NCI-H524 treated with DMSO at 0.1 percent for 48 hours (cell line): ENCODE measurements around the gene TM4SF18.
"Not testable (repeated sequence)": the region's sequence is repeated elsewhere in the genome, so short reads cannot be mapped to it uniquely, and the experiment has no call there.

Source experiments
- DNase-seq: peaks from one replicate; lab custom pipeline; 2025; lab: John Stamatoyannopoulos, UW

Gene TM4SF18

DNA sequence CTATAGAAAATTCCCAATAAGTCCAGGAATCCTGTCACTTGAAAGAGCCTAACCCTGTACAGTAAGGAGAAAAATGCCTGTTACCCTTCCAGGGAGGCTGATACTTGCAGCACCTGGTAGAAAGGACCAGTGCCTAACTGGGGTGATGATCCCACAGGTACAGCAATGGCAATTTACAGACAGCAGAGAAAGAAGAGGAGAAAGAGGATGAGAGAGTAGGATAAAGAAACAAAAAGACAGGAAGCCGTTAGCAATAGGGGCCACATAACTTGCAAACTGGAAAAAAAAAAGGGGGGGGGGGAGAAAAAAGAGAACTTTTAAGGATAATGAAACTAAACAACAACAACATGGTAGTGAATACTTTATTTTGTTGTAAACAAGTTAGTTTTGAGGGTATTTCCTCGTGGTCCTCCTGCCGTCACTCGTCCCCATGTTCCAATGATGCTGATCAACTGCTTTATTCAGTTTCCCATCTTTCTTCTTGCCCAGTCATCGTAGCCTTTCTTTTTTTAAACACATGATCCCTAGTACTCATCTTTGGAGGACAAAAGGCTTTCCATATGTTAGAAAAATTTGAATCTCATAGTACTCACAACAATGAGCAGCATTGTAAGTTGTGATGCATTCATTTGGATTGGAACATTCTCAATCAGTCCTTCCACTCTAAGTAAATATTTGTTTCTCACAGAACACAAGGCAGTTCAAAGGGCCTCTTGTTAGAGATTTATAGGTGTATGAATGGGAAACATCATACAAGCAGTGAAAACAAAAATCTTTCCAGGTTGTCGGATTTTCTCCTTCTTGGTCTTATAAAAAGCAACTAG, 35.5 kb upstream of the TM4SF18 start:
- no peak for DNase-seq

DNA sequence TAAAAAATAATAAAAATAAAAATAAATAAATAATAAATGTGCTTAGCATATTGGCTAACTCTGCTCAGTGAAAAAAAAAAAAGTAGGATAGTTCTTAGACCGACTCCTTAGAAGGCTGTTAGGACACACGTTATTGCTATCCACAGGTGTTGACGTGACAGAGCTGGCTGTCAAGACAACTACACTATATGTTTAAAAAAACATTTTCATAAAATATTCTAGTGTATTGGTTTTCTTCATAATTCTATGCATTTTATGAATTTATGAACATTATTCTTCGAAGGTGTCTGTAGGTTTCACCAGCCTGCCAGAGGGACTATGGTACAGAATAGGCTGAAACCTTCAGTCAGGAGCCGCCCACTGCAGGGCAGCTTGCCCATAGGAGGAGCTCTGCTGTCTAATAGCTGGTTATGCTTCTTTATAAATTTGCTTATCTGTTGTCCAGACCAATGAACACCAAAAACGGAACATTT, 34.8 kb upstream of the TM4SF18 start:
- no peak for DNase-seq

DNA sequence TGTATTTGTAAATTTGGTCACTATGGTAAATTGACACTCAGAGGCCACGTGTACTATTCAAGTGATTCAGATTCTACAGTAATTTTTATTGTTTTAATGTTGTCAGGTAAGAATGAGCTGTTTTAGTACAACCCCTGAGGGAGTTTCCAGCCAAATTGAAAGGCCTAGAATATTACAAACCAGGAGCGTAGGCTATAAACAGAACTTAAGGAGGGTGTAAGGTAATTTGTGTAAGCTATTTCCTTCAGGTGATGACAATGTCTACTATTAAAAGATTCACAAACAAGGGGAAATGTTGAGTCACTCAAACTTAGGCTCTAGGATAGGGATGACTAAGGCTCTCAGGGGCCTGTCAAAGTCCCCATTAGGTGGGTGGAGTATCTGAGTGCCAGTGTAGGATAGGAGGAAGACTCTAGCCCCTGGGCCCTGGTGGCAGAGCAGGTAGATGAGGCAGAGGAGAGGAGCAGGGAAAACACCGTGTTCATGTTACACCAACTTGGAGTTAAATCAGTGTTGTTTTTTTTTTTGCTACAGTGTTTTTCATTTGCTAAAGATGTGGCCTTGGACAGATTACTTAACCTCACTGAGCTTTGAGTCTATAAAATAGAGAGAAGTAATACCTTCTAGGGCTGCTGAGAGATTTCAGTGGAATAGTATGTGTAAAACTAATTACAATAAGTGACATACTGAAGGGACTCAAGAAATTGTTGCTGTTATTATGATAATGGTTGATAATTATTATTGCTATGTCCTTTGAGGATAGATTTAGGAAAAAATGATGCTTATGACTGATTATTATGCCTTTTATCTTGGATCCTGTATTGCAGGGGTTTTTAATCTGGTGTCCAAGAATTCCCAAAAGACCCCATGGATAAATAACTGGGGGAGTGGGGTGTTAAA, 33.8 kb upstream of the TM4SF18 start:
- no peak for DNase-seq

DNA sequence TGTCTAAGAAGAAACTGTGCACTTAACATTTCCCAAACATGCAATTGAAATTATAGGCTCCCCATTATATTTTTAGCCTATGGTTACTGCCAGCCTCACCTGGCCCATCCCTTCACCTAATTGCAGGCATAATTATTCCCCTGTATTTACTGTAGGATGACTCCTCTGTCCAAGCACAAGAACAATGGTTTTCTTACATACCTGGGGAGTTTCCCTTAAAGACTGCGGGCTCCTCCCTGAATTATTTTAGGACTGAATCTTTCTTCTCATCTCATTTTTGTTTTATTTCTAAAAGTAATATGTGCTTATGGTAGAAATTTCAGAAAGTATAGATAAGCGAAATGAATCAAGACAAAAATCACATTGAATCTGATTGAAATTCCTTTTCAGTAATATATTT, 32.6 kb upstream of the TM4SF18 start:
- DNase-seq: no peak

DNA sequence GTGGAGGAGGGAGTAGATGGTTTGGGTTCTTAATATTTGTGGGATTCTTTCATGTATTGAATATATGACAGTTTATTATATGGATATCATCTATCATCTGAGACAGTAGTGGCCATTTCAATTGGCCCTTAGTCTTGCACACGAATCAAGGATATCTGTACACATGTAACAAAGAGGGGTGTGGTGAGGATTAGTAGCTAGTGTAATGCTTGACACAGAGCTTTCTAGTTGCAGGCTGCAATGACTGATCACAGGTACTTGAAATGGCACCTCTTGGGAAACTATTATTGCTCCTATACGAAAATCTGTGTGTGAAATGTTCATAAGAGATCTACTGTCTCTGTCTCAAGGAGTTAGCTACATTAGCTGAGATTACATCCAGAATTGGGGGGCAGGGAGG, 31.2 kb upstream of the TM4SF18 start:
- DNase-seq: no peak

DNA sequence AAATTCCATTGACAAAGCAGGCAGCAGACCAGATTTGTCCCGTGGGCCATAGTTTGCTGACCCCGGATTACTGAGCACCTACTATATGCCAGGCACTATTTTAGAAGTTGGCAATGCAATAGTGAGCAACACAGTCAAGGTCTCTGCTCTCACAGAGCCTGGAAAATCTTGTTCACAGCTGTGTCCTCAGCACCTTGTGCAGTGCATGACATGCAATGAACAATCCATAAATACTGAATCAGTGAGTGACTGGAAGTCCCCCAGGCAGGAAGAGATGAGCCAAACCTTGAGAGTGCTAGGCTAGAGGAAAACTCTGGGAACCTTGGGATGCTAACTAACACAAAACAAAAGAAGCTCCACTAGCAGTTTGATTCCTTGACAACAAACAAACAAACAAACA, 29.6 kb upstream of the TM4SF18 start:
- DNase-seq: no peak

DNA sequence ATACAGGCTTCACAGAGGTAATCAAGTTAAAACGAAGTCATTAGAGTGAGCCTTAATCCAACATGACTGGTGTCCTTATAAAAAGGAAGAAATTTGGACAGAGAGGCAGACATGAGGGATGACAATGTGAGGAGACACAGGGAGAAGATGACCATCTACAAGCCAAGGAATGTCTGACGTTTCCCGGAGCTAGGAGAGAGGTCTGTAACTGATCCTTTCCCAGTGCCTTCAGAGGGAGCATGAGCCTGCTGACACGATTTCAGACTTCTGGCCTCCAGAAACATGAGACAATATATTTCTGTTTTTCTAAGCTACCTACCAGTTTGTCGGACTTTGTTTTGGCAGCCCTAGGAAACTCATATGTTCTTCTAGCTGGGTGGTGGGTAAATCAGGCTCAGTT, 28.9 kb upstream of the TM4SF18 start:
- DNase-seq: no peak

DNA sequence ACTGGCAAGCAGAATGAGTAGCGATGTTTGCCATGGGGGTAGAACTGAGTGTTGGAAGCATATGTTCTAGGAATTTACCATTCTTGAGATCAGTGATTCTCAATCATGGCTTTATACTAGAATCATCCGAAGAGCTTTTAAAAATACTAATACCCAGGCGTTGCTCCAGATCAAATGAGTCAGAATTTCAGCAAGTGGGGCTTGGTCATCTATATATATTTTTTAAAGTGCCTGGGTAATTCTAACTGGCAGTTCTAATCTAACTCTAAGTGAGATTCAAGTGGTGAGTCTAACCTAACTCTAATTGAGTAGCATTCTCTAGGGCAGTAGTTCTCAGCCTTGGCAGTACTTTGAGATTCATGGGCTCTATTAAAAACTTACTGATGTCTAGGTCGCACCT, 23.2 kb upstream of the TM4SF18 start:
- no peak for DNase-seq

DNA sequence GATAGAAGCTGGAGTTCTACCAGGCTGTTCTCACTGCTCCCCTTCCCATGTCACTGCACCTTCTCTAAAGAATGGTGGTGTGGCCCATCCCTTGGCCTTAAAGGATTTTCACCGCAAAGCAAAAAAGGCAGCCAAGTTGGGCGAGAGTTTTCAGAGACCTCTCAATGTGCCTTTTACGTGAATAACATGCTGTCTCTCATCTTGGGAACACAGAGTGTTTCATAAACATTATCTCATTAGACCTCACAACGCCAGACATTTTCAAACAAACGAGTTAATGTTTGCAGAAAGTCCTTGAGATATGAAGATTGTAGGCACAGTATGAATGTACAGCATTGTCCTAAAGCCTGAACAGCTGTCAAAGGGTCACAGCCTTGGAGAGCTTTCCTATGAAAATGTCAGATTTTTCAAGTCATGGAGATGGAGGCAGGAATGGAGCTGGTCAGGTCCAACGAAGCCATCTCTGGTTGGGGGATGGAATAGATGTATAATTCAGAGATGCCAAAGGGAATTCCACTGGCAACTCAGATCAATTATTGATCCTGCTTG, 22.7 kb upstream of the TM4SF18 start:
- no peak for DNase-seq

DNA sequence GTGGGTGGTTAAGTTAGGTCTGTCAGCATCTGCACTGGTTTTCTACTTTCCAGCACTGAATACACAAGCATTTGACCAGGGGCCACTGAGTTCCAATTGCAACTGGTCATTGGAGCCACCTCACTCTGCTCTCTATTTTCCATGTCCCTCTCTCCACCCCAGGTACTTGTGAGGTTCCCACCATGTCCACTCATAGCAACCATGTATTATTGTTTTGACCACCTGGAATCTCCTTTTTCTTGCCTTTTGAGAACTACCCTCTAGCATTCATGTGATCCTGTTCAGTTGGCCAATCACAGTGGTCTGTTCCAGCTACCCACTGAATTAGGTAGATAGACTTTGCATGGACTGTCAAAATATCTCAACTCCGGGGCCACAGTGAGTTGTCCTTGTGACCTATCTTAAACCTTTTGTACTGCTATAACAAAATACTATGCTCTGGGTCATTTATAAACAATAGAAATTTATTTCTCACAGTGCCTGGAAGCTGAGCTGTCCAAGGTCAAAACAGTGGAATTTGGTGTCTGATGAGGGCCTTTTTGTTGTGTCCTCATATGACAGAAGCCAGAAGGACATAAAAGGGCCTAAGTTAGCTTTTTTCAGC, 20.2 kb upstream of the TM4SF18 start:
- DNase-seq: no peak

DNA sequence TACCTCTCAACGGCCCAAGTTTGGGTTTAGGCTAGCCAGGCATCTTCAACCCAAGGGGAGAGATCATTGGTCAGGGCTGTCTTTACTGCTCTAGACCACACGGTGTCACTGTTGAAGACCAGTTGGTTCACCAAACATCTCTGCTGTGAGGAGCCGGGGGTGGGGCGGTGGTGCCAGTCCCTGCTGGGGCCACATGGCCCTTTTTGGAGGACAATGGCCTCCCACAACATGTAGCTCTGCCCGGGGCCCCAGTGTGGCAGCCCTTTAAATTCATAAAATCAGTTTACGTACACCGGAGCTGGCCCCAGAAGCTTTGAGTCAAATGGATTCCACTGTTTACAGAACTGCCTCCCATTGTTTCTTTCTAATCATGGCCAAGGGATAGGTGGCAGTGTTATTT, 19.1 kb upstream of the TM4SF18 start:
- DNase-seq: peak; percentile 19

DNA sequence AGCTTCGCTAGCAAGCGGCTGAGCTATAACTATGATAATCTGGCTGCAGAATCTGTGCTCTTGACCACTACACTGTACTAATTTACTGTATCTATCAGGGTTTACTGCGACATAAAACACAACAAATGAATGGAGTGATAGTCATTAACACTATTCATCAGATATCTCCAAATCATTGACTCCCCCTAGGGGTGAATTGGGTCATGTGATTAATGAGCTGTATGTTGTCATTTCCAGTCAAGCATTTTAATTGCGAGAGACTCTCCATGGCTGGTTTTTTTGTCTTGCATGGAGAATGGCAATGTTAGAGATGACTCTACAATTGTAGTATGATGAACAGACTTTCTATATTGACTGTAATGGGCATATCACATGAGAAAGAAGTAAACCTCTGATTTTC, 10.5 kb upstream of the TM4SF18 start:
- no peak for DNase-seq

DNA sequence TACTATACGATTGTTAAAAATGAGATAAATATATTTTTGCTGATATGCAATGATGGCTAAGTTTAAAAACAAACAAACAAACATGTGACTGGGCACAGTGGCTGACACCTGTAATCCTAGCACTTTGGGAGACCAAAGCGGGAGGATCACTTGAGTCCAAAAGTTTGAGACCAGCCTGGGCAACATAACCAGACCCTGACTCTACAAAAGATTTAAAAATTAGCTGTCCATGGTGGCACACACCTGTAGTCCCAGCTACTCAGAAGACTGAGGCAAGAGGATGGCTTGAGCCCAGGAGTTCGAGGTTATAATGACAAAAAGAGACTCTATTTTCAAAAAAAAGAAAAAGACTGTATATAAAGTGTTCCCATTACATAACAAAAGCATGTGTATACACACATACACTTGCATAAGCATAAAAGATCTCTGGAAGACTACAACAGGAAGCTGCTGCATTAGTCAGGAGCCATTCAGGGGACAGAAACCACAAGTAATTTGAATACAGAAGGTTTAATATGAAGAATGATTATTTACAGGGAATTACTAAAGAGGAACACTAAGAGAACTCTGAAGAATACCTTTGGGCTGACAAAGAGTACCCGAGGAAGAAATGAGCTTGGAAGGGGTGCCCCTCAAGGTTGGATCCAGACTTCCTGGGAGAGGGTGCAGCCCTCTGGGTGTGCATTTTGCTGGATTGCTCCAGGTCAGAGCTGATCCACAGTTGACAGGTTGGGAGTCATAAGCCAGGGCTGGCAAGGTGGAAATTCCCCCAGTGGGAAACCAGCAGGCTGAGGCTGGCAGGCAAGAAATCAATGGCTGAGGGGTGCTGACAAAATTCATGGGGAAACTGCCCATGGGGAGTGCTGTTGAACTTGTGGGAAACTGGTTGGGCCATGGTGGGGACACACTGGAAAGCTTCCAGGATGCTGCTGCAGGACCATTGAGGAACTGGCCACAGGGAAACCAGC, 9.3 kb upstream of the TM4SF18 start:
- DNase-seq: no peak

DNA sequence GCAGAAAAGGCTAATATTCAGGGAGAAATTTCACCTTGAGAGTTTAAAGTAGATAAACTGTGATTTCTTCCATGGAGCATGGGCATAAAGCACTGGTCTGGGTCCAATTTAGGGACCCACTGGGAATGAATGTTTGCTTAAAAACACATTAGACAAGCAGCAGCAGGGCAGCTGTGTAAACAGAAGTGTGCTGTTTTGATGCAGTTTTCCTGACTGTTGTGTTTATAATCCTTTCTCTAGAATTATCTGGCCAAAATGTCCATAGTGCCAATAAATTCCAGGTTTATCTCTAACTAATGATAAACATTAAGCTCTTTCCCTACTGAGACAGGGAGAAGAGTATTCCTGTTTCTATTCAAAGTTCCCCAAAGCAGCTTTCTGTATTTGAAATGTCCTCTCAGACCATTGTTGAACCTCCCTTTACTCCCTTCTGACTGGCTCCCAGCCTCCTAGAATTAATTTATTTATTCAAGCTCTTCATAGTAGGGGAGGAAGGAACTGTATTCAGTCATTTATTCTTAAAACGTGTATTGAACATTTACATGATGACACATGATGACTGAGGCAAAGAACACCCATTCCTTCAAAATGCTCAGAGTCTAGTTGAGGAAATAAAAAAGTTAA, 7.0 kb upstream of the TM4SF18 start:
- no peak for DNase-seq

DNA sequence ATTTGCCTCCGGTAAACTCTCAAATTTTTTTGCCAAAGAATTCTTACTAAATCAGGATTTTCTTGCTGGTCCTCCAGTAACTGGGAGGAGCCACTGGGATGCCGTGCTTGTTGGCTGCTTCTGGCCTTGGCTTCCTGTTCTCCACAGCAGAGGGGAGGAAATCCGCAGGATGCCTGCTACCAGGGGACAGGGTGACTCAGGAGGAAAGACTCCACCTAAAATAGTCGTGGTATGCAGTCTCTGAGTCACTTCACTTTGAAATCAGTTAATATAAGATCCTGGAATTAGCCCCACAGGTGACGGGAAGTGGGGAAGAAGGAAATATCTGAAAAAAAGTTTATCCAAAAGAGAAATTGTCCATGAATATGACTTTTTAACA, 6.5 kb upstream of the TM4SF18 start:
- DNase-seq: no peak

DNA sequence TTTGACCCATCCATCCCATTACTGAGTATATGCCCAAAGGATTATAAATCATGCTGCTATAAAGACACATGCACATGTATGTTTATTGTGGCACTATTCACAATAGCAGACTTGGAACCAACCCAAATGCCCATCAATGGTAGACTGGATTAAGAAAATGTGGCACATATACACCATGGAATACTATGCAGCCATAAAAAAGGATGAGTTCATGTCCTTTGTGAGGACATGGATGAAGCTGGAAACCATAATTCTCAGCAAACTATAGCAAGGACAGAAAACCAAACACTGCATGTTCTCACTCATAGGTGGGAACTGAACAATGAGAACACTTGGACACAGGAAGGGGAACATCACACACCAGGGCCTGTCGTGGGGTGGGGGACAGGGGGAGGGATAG, 4.0 kb upstream of the TM4SF18 start:
- not testable (repeated sequence) for DNase-seq

DNA sequence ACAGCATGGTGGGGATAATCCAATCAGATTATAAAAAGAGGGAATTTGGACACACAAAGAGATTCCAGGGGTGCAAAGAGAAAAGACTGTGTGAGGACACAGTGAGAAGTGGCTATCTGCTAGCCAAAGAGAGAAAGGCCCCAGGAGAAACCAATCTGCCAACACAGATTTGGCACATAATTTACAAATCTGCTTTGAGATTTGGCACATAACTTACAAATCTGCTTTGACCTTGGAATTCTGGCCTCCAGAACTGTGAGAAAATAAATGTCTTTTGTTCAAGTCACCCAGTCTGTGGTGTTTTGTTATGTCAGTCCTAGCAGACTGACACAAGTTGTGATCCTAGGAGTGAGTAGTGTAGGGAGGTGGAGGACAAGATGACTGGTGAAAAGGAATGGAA, 3.5 kb upstream of the TM4SF18 start:
- no peak for DNase-seq

DNA sequence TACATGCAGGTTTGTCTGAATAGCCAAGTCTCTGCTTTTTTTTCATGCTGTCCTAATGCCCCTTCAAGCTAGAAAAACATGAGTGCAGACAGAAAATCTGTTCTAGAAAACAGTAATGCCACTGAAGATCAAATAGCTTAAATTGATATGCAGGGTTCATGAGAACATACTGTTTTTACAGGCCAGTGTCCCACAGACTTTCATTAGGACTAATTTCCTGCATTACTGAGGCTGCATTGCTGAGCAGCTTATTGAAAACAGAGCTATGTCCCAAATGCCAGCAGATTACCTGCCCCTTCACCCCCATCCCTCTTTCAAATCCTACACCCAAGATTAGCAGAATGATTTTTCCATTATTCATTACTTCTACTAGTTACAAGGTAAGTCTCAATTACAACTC, 665 bp downstream of the TM4SF18 start:
- DNase-seq: no peak

DNA sequence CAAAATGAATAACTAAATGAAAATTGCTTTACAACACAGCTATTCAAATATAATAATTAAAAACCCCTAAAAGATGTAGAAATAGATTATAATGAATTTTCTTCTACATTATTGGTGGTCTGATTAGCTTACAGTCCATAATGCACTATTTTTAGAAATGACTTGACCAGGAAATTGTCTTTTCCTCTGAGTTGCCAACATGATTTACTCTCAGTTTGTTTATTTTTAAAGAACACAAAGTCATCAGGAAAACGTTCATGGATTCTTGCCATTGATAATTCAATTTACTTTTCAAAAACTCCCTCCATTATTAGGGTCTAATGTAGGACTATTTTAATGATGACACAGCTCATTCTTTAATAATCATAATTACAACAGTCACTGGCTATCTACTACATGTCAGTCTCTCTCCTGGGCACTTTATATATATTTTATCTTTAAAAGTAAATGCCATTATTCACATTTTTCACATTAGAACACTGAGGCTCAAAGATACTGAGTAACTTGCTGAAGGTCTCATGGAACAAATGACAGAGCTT, 1.1 kb downstream of the TM4SF18 start:
- no peak for DNase-seq

DNA sequence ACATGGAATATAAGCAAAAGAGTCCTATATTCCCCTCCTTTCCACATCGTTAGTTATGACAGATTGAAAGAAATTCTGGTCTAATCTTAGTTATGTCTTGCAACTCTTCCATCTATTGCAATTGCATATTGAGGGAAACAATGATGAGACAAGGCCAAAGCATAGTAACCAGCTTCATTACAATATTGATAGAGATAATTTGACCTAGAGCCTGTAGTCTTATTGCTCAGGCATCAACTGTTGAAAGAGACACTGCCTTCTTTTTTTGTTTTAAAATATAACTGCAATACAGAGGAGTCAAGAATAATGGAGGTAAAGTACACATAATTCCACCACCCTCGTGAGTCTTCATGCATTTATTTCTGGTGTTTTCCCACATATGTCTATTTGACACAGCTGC, 2.0 kb downstream of the TM4SF18 start:
- no peak for DNase-seq
